NOMO-1 treated with dmso at 0.1 percent for 144 hours (cell line): ENCODE measurements around the gene CIAPIN1.

Experiments used
- DNase-seq: peaks from one replicate; lab custom pipeline; 2025; ENCODE audit not compliant: unreplicated experiment; lab: John Stamatoyannopoulos, UW

CIAPIN1 gene

GRCh38 chr16:57476546-57477410 is 29.6 kb upstream of the CIAPIN1 start:
- no peak for DNase-seq

DNA sequence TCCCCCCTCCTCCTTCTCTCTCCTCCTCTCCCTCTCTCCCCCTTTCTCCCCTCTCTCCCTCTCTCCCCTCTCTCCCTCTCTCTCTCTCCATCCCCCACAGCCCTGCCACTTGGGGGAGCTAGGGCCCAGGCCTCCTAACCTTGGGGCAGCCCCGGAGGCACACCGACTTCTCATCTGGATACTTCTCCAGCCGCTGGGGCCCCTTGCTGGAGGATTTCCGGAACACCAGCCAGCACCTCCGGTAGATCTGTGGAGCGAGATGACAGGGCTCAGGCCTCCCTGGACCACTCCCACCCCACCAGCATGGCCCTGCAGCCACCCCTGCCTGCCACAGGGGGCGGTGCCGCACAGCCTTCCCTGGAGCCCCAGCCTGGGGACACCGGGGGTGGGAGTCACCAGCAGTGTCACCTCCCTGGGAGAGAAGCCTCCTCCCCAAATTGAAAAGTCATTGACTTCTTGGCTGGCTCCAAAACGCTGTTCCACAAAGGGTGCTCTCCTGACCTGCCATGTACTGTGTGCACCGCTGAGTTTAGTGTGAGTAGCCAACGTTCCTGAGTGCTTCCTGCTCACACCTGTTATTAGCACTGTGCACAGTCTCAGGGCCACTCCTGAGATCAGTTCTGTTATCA is 28.6 kb upstream of the CIAPIN1 start:
- peak; percentile 64 for DNase-seq

DNA sequence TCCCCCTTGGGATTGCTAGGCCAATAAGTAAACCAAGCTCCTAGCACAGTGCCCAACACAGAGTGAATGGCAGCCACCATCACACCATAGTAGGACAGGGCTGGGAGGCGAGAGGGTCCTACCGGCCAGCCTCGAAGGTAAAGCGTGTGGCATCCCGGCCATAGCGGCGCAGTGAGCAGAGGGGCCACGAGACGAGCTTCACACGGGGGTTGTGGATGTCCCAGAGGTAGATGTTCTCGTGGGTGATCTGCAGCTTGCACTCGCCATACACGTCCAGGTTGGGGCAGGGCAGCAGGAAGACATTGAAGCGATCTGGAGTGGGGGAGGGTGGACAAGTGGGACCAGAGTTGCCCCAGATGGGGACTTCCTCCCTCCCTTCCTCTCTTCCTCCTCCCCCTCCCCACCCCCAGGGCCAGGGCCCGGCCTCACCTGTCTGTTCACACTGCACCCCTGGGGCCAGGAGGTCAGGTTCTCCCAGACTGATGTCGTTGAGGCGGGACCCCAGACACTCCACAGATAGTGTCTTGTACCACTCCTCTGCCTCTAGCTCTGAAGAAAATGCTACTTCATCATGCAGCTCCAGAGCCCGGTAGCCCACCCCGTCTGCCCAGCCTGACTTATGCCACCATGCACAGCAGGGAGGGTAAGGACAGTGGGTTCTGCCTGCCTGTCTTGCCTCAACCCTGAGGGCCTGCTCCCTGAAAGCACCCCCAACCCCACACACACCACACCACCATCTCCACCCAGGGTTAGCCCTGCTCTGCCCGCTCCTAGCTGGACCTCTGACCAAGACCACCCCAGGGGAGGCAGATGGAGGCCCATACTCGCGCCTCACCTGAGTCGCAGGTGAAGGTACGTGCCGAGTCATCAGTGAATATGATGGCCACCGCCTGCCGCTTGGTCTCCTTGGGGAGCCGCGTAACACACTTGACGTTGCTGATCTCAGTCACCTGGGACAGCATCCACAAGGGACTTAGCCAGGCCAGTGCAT is 27.8 kb upstream of the CIAPIN1 start:
- DNase-seq = no peak

- no peak for DNase-seq
Observed at GRCh38 chr16:57473906-57474305, 26.7 kb upstream of the CIAPIN1 start.

GRCh38 chr16:57473176-57473840 is 26.1 kb upstream of the CIAPIN1 start:
- DNase-seq = no peak

DNA sequence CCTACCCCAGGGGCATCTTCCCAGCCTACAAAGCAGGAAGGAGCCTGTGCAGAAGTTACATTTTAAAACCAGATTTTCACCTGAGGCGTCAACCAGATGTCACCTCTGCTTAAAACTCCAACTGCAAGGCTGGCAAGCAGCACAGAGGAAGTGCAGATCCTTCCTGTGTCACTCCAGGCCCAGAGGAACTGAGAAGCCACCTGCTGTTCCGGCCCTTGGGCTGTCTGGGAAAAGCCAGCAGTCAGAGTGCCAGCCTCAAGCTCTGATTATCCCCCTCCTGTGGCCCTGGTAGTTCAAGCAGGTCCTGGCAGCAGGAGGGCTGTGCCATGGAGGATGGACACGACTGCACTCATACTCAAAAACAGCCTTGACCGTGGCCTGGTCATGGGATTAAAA is 25.5 kb upstream of the CIAPIN1 start:
- no peak for DNase-seq

GRCh38 chr16:57471852-57472664 is 24.9 kb upstream of the CIAPIN1 start:
- DNase-seq = no peak

GRCh38 chr16:57471209-57471608 is 24.0 kb upstream of the CIAPIN1 start:
- no peak for DNase-seq

DNA sequence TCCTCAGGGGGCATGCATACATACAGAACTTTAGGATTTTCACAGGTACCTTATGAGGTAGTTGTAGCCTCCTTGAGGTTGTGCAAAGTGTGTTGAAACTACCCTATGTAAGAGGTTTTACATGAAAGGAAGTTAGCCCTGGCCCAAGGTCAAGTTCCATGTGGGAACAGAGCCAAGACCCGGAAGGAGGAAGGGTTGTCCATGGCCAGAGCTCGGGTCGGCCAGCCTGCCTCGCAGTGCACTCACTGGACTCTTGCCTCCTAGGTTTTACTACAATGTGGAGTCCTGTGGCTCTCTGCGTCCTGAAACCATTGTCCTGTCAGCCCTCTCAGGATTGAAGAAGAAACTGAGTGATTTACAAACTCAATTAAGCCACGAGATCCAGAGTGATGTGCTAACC is 23.5 kb upstream of the CIAPIN1 start:
- DNase-seq = no peak

- DNase-seq = no peak
Observed at GRCh38 chr16:57469917-57470470, 22.8 kb upstream of the CIAPIN1 start.

GRCh38 chr16:57469046-57469445 is 21.9 kb upstream of the CIAPIN1 start:
- no peak for DNase-seq

DNA sequence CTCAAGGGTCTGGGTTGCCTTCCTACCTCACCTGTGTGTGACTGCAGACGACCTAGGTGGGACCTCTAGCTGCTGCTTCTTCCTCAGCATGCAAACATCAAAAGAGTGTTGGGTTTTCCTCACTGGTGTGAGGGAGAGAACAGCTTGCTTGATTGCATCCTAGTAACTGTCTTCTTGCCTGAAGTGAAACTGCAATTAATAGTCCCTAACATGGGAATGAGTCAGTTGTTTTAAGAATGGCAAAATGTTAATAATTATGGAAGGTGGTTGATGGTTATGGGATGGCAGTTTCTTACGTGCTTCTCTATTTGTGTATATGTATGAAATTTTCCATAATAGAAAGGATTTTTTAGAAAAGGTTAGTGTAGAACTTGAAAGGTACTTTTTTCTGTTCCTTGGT is 21.2 kb upstream of the CIAPIN1 start:
- no peak for DNase-seq

- DNase-seq = no peak
Observed at GRCh38 chr16:57464523-57464922, 17.3 kb upstream of the CIAPIN1 start.

GRCh38 chr16:57462978-57463362 is 15.8 kb upstream of the CIAPIN1 start:
- no peak for DNase-seq

GRCh38 chr16:57462209-57462977 is 15.2 kb upstream of the CIAPIN1 start, which contains the start of gene POLR2C:
POLR2C (plus strand) TSS chr16:57462679; CDS start chr16:57462725, 46 bp downstream.
- peak; percentile 61 for DNase-seq

GRCh38 chr16:57452021-57452420 is 4.8 kb upstream of the CIAPIN1 start:
- DNase-seq = no peak

DNA sequence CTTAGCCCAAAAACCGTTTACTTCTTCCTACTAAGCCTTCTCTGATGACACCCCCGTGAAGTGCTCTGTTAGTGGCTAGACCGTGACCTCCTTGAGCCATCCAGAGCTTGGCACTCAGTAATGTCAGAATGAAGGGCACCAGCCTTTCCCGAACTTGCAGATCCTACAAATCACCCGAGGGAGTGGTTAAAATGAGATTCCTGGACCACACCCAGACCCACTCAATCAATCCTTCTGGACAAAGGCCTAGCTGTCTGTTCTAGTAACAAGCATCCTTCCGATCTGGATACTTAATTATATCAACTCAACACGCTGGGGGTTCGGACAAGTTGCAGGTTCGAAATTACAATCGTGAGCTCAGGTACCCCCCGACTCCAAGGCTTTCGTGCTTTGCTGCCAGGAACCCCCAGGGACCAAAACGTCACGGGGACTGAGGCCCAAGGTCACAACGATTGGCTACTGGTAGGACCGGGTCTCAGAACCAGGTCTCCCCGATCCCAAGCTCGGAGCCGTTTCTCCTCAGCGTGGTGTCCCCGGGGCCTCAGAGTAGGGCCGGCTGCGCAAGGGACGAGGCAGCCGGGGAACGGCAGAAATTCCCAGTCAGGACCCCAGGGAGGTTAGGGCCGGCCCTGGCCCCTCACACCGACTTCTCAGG is 527 bp downstream of the CIAPIN1 start:
- no peak for DNase-seq

- DNase-seq = no peak
Observed at GRCh38 chr16:57445510-57445909, 1.7 kb downstream of the CIAPIN1 start.
